HEK293 (cell line): ENCODE data around the gene CACNA2D3.

ENCODE experiments used
- CTCF ChIA-PET: fragments of 350-600 bp; formaldehyde crosslinking; extraction: SDS; loops from one replicate; lab custom pipeline; 2021; ENCODE audit warnings: antibody characterized with exemption; lab: Yijun Ruan, JAX
- POLR2A ChIA-PET: fragments of 300-600 bp; formaldehyde crosslinking; extraction: SDS; loops from one replicate; lab custom pipeline; 2020; ENCODE audit warnings: antibody characterized with exemption, inconsistent platforms; lab: Yijun Ruan, JAX
- H3K27ac ChIP-seq: fragments of 200-500 bp; sonication (Bioruptor generic); 2 replicates; pipeline ENCODE4 v1.5.1; 2014; ENCODE audit warnings: low read depth, low read length, control low read depth, inconsistent platforms; ENCODE audit errors: extremely low read depth
- H3K36me3 ChIP-seq, 2 experiments: fragments of 200-500 bp in 1 of 2; sonication (Bioruptor generic) in 1 of 2; 1 replicate in 1 of 2; 2 replicates in 1 of 2; pipeline ENCODE4 v1.5.1; 2014 to 2017; ENCODE audit warnings: inconsistent platforms in 2 of 2, low read length in 2 of 2; ENCODE audit not compliant: control insufficient read depth in 2 of 2, insufficient read depth in 1 of 2
- H3K4me1 ChIP-seq: fragments of 200-500 bp; sonication (Bioruptor generic); 2 replicates; pipeline ENCODE4 v1.5.1; 2014; ENCODE audit warnings: mild to moderate bottlenecking, low read length, inconsistent platforms; ENCODE audit not compliant: control insufficient read depth, insufficient read depth
- H3K4me3 ChIP-seq: 2 replicates; pipeline ENCODE4 v1.5.1; 2011; ENCODE audit warnings: low read depth, mild to moderate bottlenecking, control low read depth, low read length, moderate library complexity
- H3K9me3 ChIP-seq: fragments of 200-500 bp; sonication (Bioruptor generic); 2 replicates; pipeline ENCODE4 v1.5.1; 2014; ENCODE audit warnings: low read depth, low read length, inconsistent platforms; ENCODE audit not compliant: control insufficient read depth, insufficient read depth
- KLF1 ChIP-seq: fragments of 450-650 bp; formaldehyde crosslinking; IDR thresholded peaks from 2 replicates; pipeline ENCODE4 v1.5.1; 2016; ENCODE audit warnings: missing biosample characterization, missing genetic modification characterization
- KLF10 ChIP-seq: fragments of 450-650 bp; IDR thresholded peaks from 2 replicates; pipeline ENCODE4 v1.5.1; 2018; ENCODE audit warnings: missing biosample characterization, mild to moderate bottlenecking, missing genetic modification characterization
- KLF7 ChIP-seq: fragments of 450-650 bp; formaldehyde crosslinking; IDR thresholded peaks from 2 replicates; pipeline ENCODE4 v1.5.1; 2016; ENCODE audit warnings: missing biosample characterization, missing genetic modification characterization, borderline replicate concordance
- MZF1 ChIP-seq: fragments of 450-650 bp; formaldehyde crosslinking; IDR thresholded peaks from 2 replicates; pipeline ENCODE4 v1.5.1; 2017; ENCODE audit warnings: missing biosample characterization, missing genetic modification characterization, borderline replicate concordance
- OSR2 ChIP-seq: fragments of 450-650 bp; formaldehyde crosslinking; IDR thresholded peaks from 2 replicates; pipeline ENCODE4 v1.5.1; 2016; ENCODE audit warnings: missing biosample characterization, missing genetic modification characterization
- OVOL3 ChIP-seq: fragments of 450-650 bp; formaldehyde crosslinking; IDR thresholded peaks from 2 replicates; pipeline ENCODE4 v1.5.1; 2016; ENCODE audit warnings: missing biosample characterization, missing genetic modification characterization
- PRDM10 ChIP-seq: fragments of 450-650 bp; formaldehyde crosslinking; IDR thresholded peaks from 2 replicates; pipeline ENCODE4 v1.5.1; 2016; ENCODE audit warnings: missing biosample characterization, missing genetic modification characterization
- TCF7L2 ChIP-seq: IDR thresholded peaks from 2 replicates; pipeline ENCODE4 v1.6.1; 2011; ENCODE audit warnings: low read depth, mild to moderate bottlenecking, inconsistent platforms, low read length, moderate library complexity, borderline replicate concordance
- TSHZ1 ChIP-seq: fragments of 450-650 bp; formaldehyde crosslinking; IDR thresholded peaks from 2 replicates; pipeline ENCODE4 v1.5.1; 2016; ENCODE audit warnings: missing biosample characterization, missing genetic modification characterization, borderline replicate concordance
- YY2 ChIP-seq: fragments of 450-650 bp; formaldehyde crosslinking; IDR thresholded peaks from 2 replicates; pipeline ENCODE4 v1.5.1; 2016; ENCODE audit warnings: missing biosample characterization, missing genetic modification characterization
- ZBTB20 ChIP-seq: fragments of 450-650 bp; formaldehyde crosslinking; IDR thresholded peaks from 2 replicates; pipeline ENCODE4 v1.5.1; 2016; ENCODE audit warnings: missing biosample characterization, missing genetic modification characterization
- ZEB2 ChIP-seq: fragments of 450-650 bp; formaldehyde crosslinking; IDR thresholded peaks from 2 replicates; pipeline ENCODE4 v1.5.1; 2016; ENCODE audit warnings: missing biosample characterization, missing genetic modification characterization
- ZIC2 ChIP-seq: fragments of 450-650 bp; formaldehyde crosslinking; IDR thresholded peaks from 2 replicates; pipeline ENCODE4 v1.5.1; 2016; ENCODE audit warnings: missing biosample characterization, missing genetic modification characterization
- ZNF221 ChIP-seq: fragments of 450-650 bp; formaldehyde crosslinking; IDR thresholded peaks from 2 replicates; pipeline ENCODE4 v1.5.1; 2017; ENCODE audit warnings: missing biosample characterization, missing genetic modification characterization, borderline replicate concordance
- ZNF37A ChIP-seq: fragments of 450-650 bp; IDR thresholded peaks from 2 replicates; pipeline ENCODE4 v1.5.1; 2018; ENCODE audit warnings: missing biosample characterization, missing genetic modification characterization
- ZNF398 ChIP-seq: fragments of 450-650 bp; formaldehyde crosslinking; IDR thresholded peaks from 2 replicates; pipeline ENCODE4 v1.5.1; 2017; ENCODE audit warnings: missing biosample characterization, missing genetic modification characterization
- ZNF48 ChIP-seq: fragments of 450-650 bp; formaldehyde crosslinking; IDR thresholded peaks from 2 replicates; pipeline ENCODE4 v1.5.1; 2016; ENCODE audit warnings: missing biosample characterization, missing genetic modification characterization
- ZNF544 ChIP-seq: fragments of 450-650 bp; formaldehyde crosslinking; IDR thresholded peaks from 2 replicates; pipeline ENCODE4 v1.5.0; 2017; ENCODE audit warnings: missing biosample characterization, missing genetic modification characterization
- ZNF629 ChIP-seq: fragments of 450-650 bp; formaldehyde crosslinking; IDR thresholded peaks from 2 replicates; pipeline ENCODE4 v1.5.1; 2017; ENCODE audit warnings: missing biosample characterization, missing genetic modification characterization
- ZNF768 ChIP-seq: fragments of 450-650 bp; formaldehyde crosslinking; IDR thresholded peaks from 2 replicates; pipeline ENCODE4 v1.5.1; 2018; ENCODE audit warnings: missing biosample characterization, mild to moderate bottlenecking, missing genetic modification characterization
- TF ChIP-seq, protein P1 (sequence below): fragments of 450-650 bp; formaldehyde crosslinking; IDR thresholded peaks from 2 replicates; pipeline ENCODE4 v1.5.1; 2016; ENCODE audit warnings: missing biosample characterization, missing genetic modification characterization
- TF ChIP-seq, protein P2 (sequence below): fragments of 450-650 bp; formaldehyde crosslinking; IDR thresholded peaks from 2 replicates; pipeline ENCODE4 v1.5.1; 2016; ENCODE audit warnings: missing biosample characterization, missing genetic modification characterization

Gene CACNA2D3

GRCh38 chr3:54125300-54125699 is 2.9 kb downstream of the CACNA2D3 start:
- TF ChIP-seq KLF1 (tag by site-specific recombination) (0 out of 2 replicates have a peak, but pooled peaks have one; percentile 31), OVOL3 (tag by site-specific recombination) (no peak), ZNF629 (0 out of 2 replicates have a peak, but pooled peaks have one; percentile 39), ZIC2 (tag by site-specific recombination) (peak; percentile 30; the same call in 1 of the 2 replicates), ZBTB20 (tag by site-specific recombination) (peak; percentile 58), ZNF221 (no peak), ZNF398 (0 out of 2 replicates have a peak, but pooled peaks have one; percentile 19), OSR2 (tag by site-specific recombination) (0 out of 2 replicates have a peak, but pooled peaks have one; percentile 16), ZNF48 (tag by site-specific recombination) (no peak), TSHZ1 (tag by site-specific recombination) (no peak), YY2 (0 out of 2 replicates have a peak, but pooled peaks have one; percentile 25), PRDM10 (tag by site-specific recombination) (peak; percentile 71), ZEB2 (tag by site-specific recombination) (0 out of 2 replicates have a peak, but pooled peaks have one; percentile 23)
- TF ChIP-seq, protein P1, sequence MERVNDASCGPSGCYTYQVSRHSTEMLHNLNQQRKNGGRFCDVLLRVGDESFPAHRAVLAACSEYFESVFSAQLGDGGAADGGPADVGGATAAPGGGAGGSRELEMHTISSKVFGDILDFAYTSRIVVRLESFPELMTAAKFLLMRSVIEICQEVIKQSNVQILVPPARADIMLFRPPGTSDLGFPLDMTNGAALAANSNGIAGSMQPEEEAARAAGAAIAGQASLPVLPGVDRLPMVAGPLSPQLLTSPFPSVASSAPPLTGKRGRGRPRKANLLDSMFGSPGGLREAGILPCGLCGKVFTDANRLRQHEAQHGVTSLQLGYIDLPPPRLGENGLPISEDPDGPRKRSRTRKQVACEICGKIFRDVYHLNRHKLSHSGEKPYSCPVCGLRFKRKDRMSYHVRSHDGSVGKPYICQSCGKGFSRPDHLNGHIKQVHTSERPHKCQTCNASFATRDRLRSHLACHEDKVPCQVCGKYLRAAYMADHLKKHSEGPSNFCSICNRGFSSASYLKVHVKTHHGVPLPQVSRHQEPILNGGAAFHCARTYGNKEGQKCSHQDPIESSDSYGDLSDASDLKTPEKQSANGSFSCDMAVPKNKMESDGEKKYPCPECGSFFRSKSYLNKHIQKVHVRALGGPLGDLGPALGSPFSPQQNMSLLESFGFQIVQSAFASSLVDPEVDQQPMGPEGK = 0 out of 2 replicates have a peak, but pooled peaks have one; percentile 28
- Histone ChIP-seq H3K36me3 (no peaks in the 10 kb centered on the region), H3K4me1 (peaks cover 8% of the 10 kb centered on the region; the same call in 1 of the 2 replicates), H3K4me3 (no peak overlapping the region), H3K9me3 (no peaks in the 10 kb centered on the region), H3K27ac (no peak overlapping the region)
- ChIA-PET POLR2A (no interaction called here), CTCF (interaction anchor here (0.6 kb wide), 1 partner anchor 169 kb away, joined by 3 read pairs; no protein-coding TSS in a partner anchor)

- Histone ChIP-seq H3K27ac (no peak overlapping the region), H3K4me3 (no peak overlapping the region), H3K4me1 (peaks cover 8% of the 10 kb centered on the region; the same call in 1 of the 2 replicates), H3K9me3 (no peaks in the 10 kb centered on the region), H3K36me3 (no peaks in the 10 kb centered on the region)
- ChIA-PET CTCF (no interaction called here), POLR2A (no interaction called here)
- TF ChIP-seq KLF7 (tag by site-specific recombination) = no peak
- TF ChIP-seq ZNF768 (tag by site-specific recombination) = no peak
- TF ChIP-seq, protein P2, sequence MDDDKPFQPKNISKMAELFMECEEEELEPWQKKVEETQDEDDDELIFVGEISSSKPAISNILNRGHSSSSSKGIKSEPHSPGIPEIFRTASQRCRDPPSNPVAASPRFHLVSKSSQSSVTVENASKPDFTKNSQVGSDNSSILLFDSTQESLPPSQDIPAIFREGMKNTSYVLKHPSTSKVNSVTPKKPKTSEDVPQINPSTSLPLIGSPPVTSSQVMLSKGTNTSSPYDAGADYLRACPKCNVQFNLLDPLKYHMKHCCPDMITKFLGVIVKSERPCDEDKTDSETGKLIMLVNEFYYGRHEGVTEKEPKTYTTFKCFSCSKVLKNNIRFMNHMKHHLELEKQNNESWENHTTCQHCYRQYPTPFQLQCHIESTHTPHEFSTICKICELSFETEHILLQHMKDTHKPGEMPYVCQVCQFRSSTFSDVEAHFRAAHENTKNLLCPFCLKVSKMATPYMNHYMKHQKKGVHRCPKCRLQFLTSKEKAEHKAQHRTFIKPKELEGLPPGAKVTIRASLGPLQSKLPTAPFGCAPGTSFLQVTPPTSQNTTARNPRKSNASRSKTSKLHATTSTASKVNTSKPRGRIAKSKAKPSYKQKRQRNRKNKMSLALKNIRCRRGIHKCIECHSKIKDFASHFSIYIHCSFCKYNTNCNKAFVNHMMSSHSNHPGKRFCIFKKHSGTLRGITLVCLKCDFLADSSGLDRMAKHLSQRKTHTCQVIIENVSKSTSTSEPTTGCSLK (tag by site-specific recombination) = no peak
- no peak for TF ChIP-seq ZNF544 (tag by site-specific recombination)
- TF ChIP-seq KLF10 (tag by site-specific recombination) = no peak
- TF ChIP-seq MZF1 = no peak
- TF ChIP-seq ZNF37A (tag by site-specific recombination) = no peak
- no peak for TF ChIP-seq TCF7L2
Measured at GRCh38 chr3:54126551-54126950, 4.2 kb downstream of the CACNA2D3 start.
